Measurements from ENCODE around the gene CTDSPL.
A peak's percentile ranks its signal among the peaks of the same experiment; 100 is the strongest.

CTDSPL gene

GRCh38 chr3:37993067-37993455, 131.4 kb downstream of the CTDSPL start:
- H3K79me2 ChIP-seq (ENCODE audit: insufficient read depth, low read length), result peaks cover 18% of the 10 kb centered on the region
- H2AFZ ChIP-seq (ENCODE audit: low read depth, low read length), result peak overlapping the region; percentile 94
- no peak for DNase-seq
- peak overlapping the region in 1 of 2 experiments; percentile 75; a peak in 2 of 4 replicates for H3K4me3 ChIP-seq (ENCODE audit: low read depth in 1 of 2, low read length in 2 of 2)
- peaks cover 30% of the 10 kb centered on the region for H3K36me3 ChIP-seq (ENCODE audit: insufficient read depth, low read length)
- TF ChIP-seq CTCF (IDR thresholded peaks at IDR 0.05; ENCODE audit: borderline replicate concordance, extremely low read depth, low read length, poor library complexity, severe bottlenecking) (no peak), EZH2 (IDR thresholded peaks at IDR 0.05; ENCODE audit: borderline replicate concordance, low read depth, low read length, severe bottlenecking) (no peak)
- H3K9me3 ChIP-seq (ENCODE audit: insufficient read depth, low read length, severe bottlenecking), result no peaks in the 10 kb centered on the region
- no peaks in the 10 kb centered on the region for H3K27me3 ChIP-seq (ENCODE audit: insufficient read depth, low read length, poor library complexity)
- peak overlapping the region; percentile 92; the same call in 1 of the 2 replicates for H3K27ac ChIP-seq (ENCODE audit: low read length)
- peak overlapping the region; percentile 85 for H3K4me2 ChIP-seq (ENCODE audit: insufficient read depth, low read length)
- peaks cover 30% of the 10 kb centered on the region for H3K4me1 ChIP-seq (ENCODE audit: insufficient read depth, low read length)
- 0 out of 2 replicates have a peak, but pooled peaks cover 5% of the 10 kb centered on the region for H4K20me1 ChIP-seq (ENCODE audit: insufficient read depth, low read length)
- ATAC-seq (ENCODE audit: insufficient read depth, low read depth), result no peak
- H3K9ac ChIP-seq (ENCODE audit: low read depth, low read length), result peak overlapping the region; percentile 70

- H3K27ac ChIP-seq (ENCODE audit: low read length), result peak overlapping the region; percentile 92
- H3K4me3 ChIP-seq (ENCODE audit: low read depth in 1 of 2, low read length in 2 of 2), result peak overlapping the region; percentile 38 to 75; a peak in 3 of 4 replicates
- peak overlapping the region; percentile 85 for H3K4me2 ChIP-seq (ENCODE audit: insufficient read depth, low read length)
- DNase-seq (no peak), ATAC-seq (ENCODE audit: insufficient read depth, low read depth) (no peak)
- H3K9ac ChIP-seq (ENCODE audit: low read depth, low read length), result peak overlapping the region; percentile 70
- peaks cover 30% of the 10 kb centered on the region for H3K4me1 ChIP-seq (ENCODE audit: insufficient read depth, low read length)
- H3K36me3 ChIP-seq (ENCODE audit: insufficient read depth, low read length), result peaks cover 33% of the 10 kb centered on the region
- no peaks in the 10 kb centered on the region for H3K27me3 ChIP-seq (ENCODE audit: insufficient read depth, low read length, poor library complexity)
- H3K79me2 ChIP-seq (ENCODE audit: insufficient read depth, low read length), result peaks cover 18% of the 10 kb centered on the region
- TF ChIP-seq CTCF (IDR thresholded peaks at IDR 0.05; ENCODE audit: borderline replicate concordance, extremely low read depth, low read length, poor library complexity, severe bottlenecking) (no peak), EZH2 (IDR thresholded peaks at IDR 0.05; ENCODE audit: borderline replicate concordance, low read depth, low read length, severe bottlenecking) (no peak)
- no peaks in the 10 kb centered on the region for H3K9me3 ChIP-seq (ENCODE audit: insufficient read depth, low read length, severe bottlenecking)
- H4K20me1 ChIP-seq (ENCODE audit: insufficient read depth, low read length), result 0 out of 2 replicates have a peak, but pooled peaks cover 5% of the 10 kb centered on the region
- peak overlapping the region; percentile 94 for H2AFZ ChIP-seq (ENCODE audit: low read depth, low read length)
Observed at GRCh38 chr3:37993460-37993819, 131.8 kb downstream of the CTDSPL start.

- H3K27ac ChIP-seq (ENCODE audit: low read length), result peak overlapping the region; percentile 92
- peak overlapping the region; percentile 70 for H3K9ac ChIP-seq (ENCODE audit: low read depth, low read length)
- TF ChIP-seq CTCF (IDR thresholded peaks at IDR 0.05; ENCODE audit: borderline replicate concordance, extremely low read depth, low read length, poor library complexity, severe bottlenecking) (peak; percentile 11), EZH2 (IDR thresholded peaks at IDR 0.05; ENCODE audit: borderline replicate concordance, low read depth, low read length, severe bottlenecking) (no peak)
- H2AFZ ChIP-seq (ENCODE audit: low read depth, low read length), result peak overlapping the region; percentile 94
- no peaks in the 10 kb centered on the region for H3K27me3 ChIP-seq (ENCODE audit: insufficient read depth, low read length, poor library complexity)
- peak overlapping the region; percentile 38 to 75; a peak in 3 of 4 replicates for H3K4me3 ChIP-seq (ENCODE audit: low read depth in 1 of 2, low read length in 2 of 2)
- ATAC-seq (ENCODE audit: insufficient read depth, low read depth) (peak; percentile 84), DNase-seq (peak; percentile 83)
- peak overlapping the region; percentile 85 for H3K4me2 ChIP-seq (ENCODE audit: insufficient read depth, low read length)
- peaks cover 37% of the 10 kb centered on the region for H3K36me3 ChIP-seq (ENCODE audit: insufficient read depth, low read length)
- H3K79me2 ChIP-seq (ENCODE audit: insufficient read depth, low read length), result peaks cover 18% of the 10 kb centered on the region
- H4K20me1 ChIP-seq (ENCODE audit: insufficient read depth, low read length), result 0 out of 2 replicates have a peak, but pooled peaks cover 5% of the 10 kb centered on the region
- peaks cover 30% of the 10 kb centered on the region for H3K4me1 ChIP-seq (ENCODE audit: insufficient read depth, low read length)
- no peaks in the 10 kb centered on the region for H3K9me3 ChIP-seq (ENCODE audit: insufficient read depth, low read length, severe bottlenecking)
Observed at GRCh38 chr3:37993820-37994638, 132.3 kb downstream of the CTDSPL start.
